Brain microvascular endothelial cell (primary cell): ENCODE measurements around the gene MAT2B.

Source experiments
- DNase-seq: peaks from one replicate; pipeline ENCODE4 v3.0.0-alpha.2; 2020
- H3K27ac ChIP-seq: fragments of 250-450 bp; sonication (Bioruptor Pico); 2 replicates; pipeline ENCODE4 v1.5.1; 2020; ENCODE audit warnings: mild to moderate bottlenecking, moderate library complexity
- H3K27me3 ChIP-seq: fragments of 250-450 bp; sonication (Bioruptor Pico); replicated peaks from 2 replicates; pipeline ENCODE4 v1.5.1; 2020; ENCODE audit warnings: mild to moderate bottlenecking
- H3K36me3 ChIP-seq: fragments of 250-450 bp; sonication (Bioruptor Pico); replicated peaks from 2 replicates; pipeline ENCODE4 v1.5.1; 2020; ENCODE audit warnings: mild to moderate bottlenecking
- H3K4me3 ChIP-seq: 2 replicates; pipeline ENCODE4 v1.5.1; 2011; ENCODE audit warnings: low read depth, mild to moderate bottlenecking, control low read depth, low read length, moderate library complexity
- CTCF ChIP-seq: IDR thresholded peaks from 2 replicates; pipeline ENCODE4 v1.5.1; 2011; ENCODE audit warnings: low read depth, mild to moderate bottlenecking, moderate library complexity, low read length, control low read depth, inconsistent platforms; ENCODE audit errors: missing control alignments
- in situ Hi-C: cut with HindIII; loops from 2 replicates; pipeline ENCODE4 v1.10.0; 2017; ENCODE audit warnings: low sequenced_read_pairs, low pct_ligation_motif_present

Gene MAT2B

GRCh38 chr5:163509291-163509951 lies 4.0 kb downstream of the MAT2B start:
- in situ Hi-C loops: no loop called here
- H3K36me3 ChIP-seq: peaks cover 15% of the 10 kb centered on the region
- H3K4me3 ChIP-seq: no peak overlapping the region
- H3K27ac ChIP-seq: peak overlapping the region; percentile 57
- no peak for TF ChIP-seq CTCF
- H3K27me3 ChIP-seq: no peaks in the 10 kb centered on the region
- DNase-seq: peak; percentile 20

- Histone ChIP-seq H3K27ac (no peak overlapping the region), H3K4me3 (no peak overlapping the region), H3K27me3 (no peaks in the 10 kb centered on the region), H3K36me3 (peaks cover 37% of the 10 kb centered on the region)
- no peak for TF ChIP-seq CTCF
- in situ Hi-C loops: no loop called here
- DNase-seq: no peak
These were observed 7.1 kb downstream of the MAT2B start for GRCh38 chr5:163512526-163512925.

GRCh38 chr5:163525096-163525495 lies 19.7 kb downstream of the MAT2B start:
- no peaks in the 10 kb centered on the region for H3K27me3 ChIP-seq
- no peak for TF ChIP-seq CTCF
- peaks cover 2% of the 10 kb centered on the region for H3K36me3 ChIP-seq
- H3K27ac ChIP-seq: no peak overlapping the region
- no peak overlapping the region for H3K4me3 ChIP-seq
- in situ Hi-C loops: no loop called here
- no peak for DNase-seq

GRCh38 chr5:163529698-163530097 lies 24.3 kb downstream of the MAT2B start:
- in situ Hi-C loops: no loop called here
- no peaks in the 10 kb centered on the region for H3K27me3 ChIP-seq

GRCh38 chr5:163531272-163531671 lies 25.9 kb downstream of the MAT2B start:
- Histone ChIP-seq H3K27ac (no peak overlapping the region), H3K36me3 (no peaks in the 10 kb centered on the region), H3K4me3 (no peak overlapping the region), H3K27me3 (no peaks in the 10 kb centered on the region)
- TF ChIP-seq CTCF: no peak
- no peak for DNase-seq
- in situ Hi-C loops: no loop called here

More at GRCh38 chr5:163529698-163530097, 24.3 kb downstream of the MAT2B start:
- DNase-seq: no peak
- no peak overlapping the region for H3K27ac ChIP-seq
- no peaks in the 10 kb centered on the region for H3K36me3 ChIP-seq
- no peak for TF ChIP-seq CTCF
- no peak overlapping the region for H3K4me3 ChIP-seq
